Gastrocnemius medialis (tissue), 4 donors: ENCODE data around the gene RASGEF1B.

ENCODE experiments used
- CTCF ChIP-seq, 5 experiments: fragments of 450-650 bp in 3 of 5; fragments of 200-600 bp in 2 of 5; sonication (generic) in 2 of 5; IDR thresholded peaks in 4 of 5; conservative IDR thresholded peaks in 1 of 5; 1 replicate in 4 of 5; 2 replicates in 1 of 5; pipeline ENCODE4 v1.5.1; 2016 to 2019; ENCODE audit warnings: antibody characterized with exemption in 5 of 5, mild to moderate bottlenecking in 3 of 5, moderate library complexity in 3 of 5
- POLR2A ChIP-seq, 2 donors: fragments of 450-650 bp; IDR thresholded peaks; one replicate each; pipeline ENCODE4 v1.6.1; 2017; ENCODE audit warnings: antibody characterized with exemption in 2 of 2, mild to moderate bottlenecking in 2 of 2, moderate library complexity in 2 of 2

- TF ChIP-seq CTCF (IDR thresholded peaks at IDR 0.05 in 4 of 5, conservative IDR thresholded peaks at IDR 0.05 in 1 of 5): peak; percentile 83 to 92 (median 90)
- no peak for TF ChIP-seq POLR2A (IDR thresholded peaks at IDR 0.05)
Measured at GRCh38 chr4:81466841-81467671, 4.7 kb downstream of the RASGEF1B start.
